HEK293T (cell line): ENCODE data around the gene COL20A1.

Experiments used
- ARNT ChIP-seq: fragments of 450-650 bp; IDR thresholded peaks from 2 replicates; pipeline ENCODE4 v1.6.1; 2017; ENCODE audit warnings: mild to moderate bottlenecking
- BHLHE40 ChIP-seq: fragments of 450-650 bp; IDR thresholded peaks from 2 replicates; pipeline ENCODE4 v1.6.1; 2016; ENCODE audit warnings: mild to moderate bottlenecking, moderate library complexity, borderline replicate concordance
- CTBP1 ChIP-seq: fragments of 450-650 bp; IDR thresholded peaks from 2 replicates; pipeline ENCODE4 v1.6.1; 2016; ENCODE audit warnings: borderline replicate concordance
- ELF4 ChIP-seq: fragments of 450-650 bp; IDR thresholded peaks from 2 replicates; pipeline ENCODE4 v1.6.1; 2017; ENCODE audit warnings: antibody characterized with exemption
- FOXA1 ChIP-seq: fragments of 450-650 bp; IDR thresholded peaks from 2 replicates; pipeline ENCODE4 v1.6.1; 2016; ENCODE audit warnings: mild to moderate bottlenecking
- FOXK2 ChIP-seq: fragments of 450-650 bp; IDR thresholded peaks from 2 replicates; pipeline ENCODE4 v1.6.1; 2016; ENCODE audit warnings: mild to moderate bottlenecking
- HDGF ChIP-seq: fragments of 450-650 bp; IDR thresholded peaks from 2 replicates; pipeline ENCODE4 v1.6.1; 2017; ENCODE audit warnings: antibody characterized with exemption, borderline replicate concordance
- L3MBTL2 ChIP-seq: fragments of 450-650 bp; conservative IDR thresholded peaks from 2 replicates; pipeline ENCODE4 v1.6.1; 2016; ENCODE audit warnings: mild to moderate bottlenecking
- LEF1 ChIP-seq: fragments of 450-650 bp; IDR thresholded peaks from 2 replicates; pipeline ENCODE4 v1.6.1; 2017; ENCODE audit warnings: mild to moderate bottlenecking, borderline replicate concordance
- NFRKB ChIP-seq: fragments of 450-650 bp; IDR thresholded peaks from 2 replicates; pipeline ENCODE4 v1.6.1; 2016; ENCODE audit warnings: mild to moderate bottlenecking, moderate library complexity
- SP1 ChIP-seq: fragments of 450-650 bp; IDR thresholded peaks from 2 replicates; pipeline ENCODE4 v1.6.1; 2017
- SUZ12 ChIP-seq: fragments of 450-650 bp; IDR thresholded peaks from 2 replicates; pipeline ENCODE4 v1.6.1; 2016; ENCODE audit warnings: mild to moderate bottlenecking
- ZNF384 ChIP-seq: fragments of 450-650 bp; IDR thresholded peaks from 2 replicates; pipeline ENCODE4 v1.6.1; 2016
- TF ChIP-seq, protein P1 (sequence below): fragments of 450-650 bp; IDR thresholded peaks from 2 replicates; pipeline ENCODE4 v1.6.1; 2016

DNA sequence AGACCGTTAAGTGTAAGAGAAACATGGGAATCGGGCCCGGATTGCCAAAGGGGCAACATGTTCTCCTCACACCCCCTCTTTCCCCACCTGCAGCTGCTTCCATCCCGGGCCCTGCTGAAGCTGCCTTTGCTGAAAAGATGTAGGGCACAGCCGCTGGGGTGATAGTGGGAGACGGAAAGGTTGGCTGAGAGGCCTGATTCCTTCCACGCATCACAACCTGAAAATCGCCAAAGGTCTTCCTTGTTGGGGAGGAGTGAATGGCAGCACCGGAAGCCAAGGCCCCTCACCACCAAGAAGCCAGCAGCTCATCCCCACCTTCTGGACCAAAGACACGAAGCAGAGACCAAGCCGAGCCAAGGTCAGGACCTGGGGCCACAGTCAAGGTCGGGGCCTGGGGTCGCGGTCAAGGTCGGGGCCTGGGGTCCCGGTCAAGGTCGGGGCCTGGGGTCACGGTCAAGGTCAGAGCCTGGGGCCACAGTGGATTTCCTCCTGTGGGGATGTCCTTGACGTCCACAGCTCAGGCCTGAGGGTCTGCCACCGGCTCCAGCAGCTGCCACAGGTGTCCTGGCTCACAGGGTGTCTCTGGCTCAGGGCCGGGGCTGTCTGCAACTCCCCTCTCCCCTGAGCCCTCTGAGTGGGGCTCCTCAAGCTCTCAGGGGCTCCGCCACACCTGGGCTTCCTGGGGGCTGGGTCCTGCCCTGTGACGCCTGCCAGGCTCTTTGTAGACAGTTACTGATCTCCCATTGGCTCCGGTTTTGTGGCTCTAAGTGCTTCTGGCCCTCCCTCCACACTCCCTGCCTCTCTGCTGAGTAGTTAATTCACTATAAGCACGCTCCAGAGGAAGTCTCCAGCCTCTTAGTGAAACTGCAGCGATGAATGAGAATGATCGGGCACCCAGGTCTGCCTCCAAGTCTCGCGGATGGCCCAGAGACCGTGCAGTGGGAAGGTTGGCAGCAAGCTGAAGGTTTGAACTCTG, 73.7 kb downstream of the COL20A1 start:
- TF ChIP-seq ARNT (no peak), HDGF (no peak), FOXK2 (no peak), LEF1 (no peak), SUZ12 (no peak), L3MBTL2 (no peak), BHLHE40 (no peak), FOXA1 (no peak), SP1 (no peak), ELF4 (no peak), NFRKB (no peak), ZNF384 (no peak), CTBP1 (no peak)
- TF ChIP-seq, protein P1, sequence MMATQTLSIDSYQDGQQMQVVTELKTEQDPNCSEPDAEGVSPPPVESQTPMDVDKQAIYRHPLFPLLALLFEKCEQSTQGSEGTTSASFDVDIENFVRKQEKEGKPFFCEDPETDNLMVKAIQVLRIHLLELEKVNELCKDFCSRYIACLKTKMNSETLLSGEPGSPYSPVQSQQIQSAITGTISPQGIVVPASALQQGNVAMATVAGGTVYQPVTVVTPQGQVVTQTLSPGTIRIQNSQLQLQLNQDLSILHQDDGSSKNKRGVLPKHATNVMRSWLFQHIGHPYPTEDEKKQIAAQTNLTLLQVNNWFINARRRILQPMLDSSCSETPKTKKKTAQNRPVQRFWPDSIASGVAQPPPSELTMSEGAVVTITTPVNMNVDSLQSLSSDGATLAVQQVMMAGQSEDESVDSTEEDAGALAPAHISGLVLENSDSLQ: no peak
